22Rv1 (cell line): Measurements from ENCODE around the gene LRRC56.

Experiments
- H3K27ac ChIP-seq: fragments of 450-650 bp; 2 replicates; pipeline ENCODE4 v1.5.1; 2017
- CTCF ChIP-seq: fragments of 450-650 bp; IDR thresholded peaks from 2 replicates; pipeline ENCODE4 v1.5.1; 2017; ENCODE audit warnings: mild to moderate bottlenecking
- ZFX ChIP-seq: fragments of 450-650 bp; IDR thresholded peaks from 2 replicates; pipeline ENCODE4 v1.6.1; 2017; ENCODE audit warnings: antibody characterized with exemption, borderline replicate concordance

The LRRC56 gene

GRCh38 chr11:559712-560304 lies 22.5 kb downstream of the LRRC56 start:
- TF ChIP-seq CTCF, result no peak
- TF ChIP-seq ZFX, result no peak
- peak overlapping the region; percentile 98 for H3K27ac ChIP-seq

DNA sequence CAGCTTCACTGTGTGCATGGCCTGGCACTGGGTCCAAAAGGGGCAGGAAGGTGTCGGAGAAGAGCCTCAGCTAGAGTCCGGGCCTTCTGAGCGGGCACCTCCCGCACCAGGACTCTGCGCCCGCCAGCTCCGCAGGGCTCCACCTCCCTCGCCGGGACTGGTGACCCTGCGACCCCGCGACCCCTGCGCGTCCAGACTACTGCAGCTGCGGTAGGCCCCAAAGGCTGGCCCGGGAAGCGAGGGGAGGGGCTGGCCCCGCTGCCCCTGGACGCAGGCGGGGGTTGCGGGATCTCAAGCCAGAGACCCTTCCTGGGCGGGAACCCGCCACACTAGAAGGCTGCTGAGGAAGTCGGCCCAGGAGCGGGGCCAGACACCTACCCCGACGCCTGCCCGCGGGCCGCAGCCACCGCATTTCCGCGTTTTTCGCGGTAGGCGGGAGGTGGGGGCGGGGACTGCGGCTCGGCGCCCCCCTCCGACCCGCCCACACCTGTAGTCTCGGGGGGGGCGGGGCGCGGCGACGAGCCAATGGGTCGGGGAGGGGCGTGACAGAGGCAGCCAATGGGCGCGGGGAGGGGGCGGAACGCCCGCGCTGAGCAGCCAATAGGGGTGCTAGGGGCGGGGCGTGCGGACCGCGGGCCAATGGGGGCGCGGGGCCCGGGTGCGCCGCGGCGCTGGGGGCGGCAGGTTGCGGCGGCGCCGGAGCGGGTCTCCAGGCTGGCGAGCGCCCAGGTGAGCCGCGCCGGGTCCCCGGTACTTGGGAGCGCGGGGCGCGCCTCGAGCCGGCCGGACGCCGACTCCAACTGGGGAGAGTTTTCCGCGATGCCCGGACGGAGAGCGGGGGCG lies 23.2 kb downstream of the LRRC56 start, which contains the start of the genes LMNTD2 and RASSF7:
TSS of gene LMNTD2 (minus strand) at position 434 of the 843 bp plus-strand sequence. CDS start at position 412, 22 bp downstream.
TSS of gene RASSF7 (plus strand) at position 666 of the 843 bp plus-strand sequence. CDS start 799 bp downstream, outside the sequence.
- no peak for TF ChIP-seq ZFX
- TF ChIP-seq CTCF, result no peak
- peak within 1 kb of the TSS; percentile 98 for H3K27ac ChIP-seq

- peak overlapping the region; percentile 98 for H3K27ac ChIP-seq
- TF ChIP-seq ZFX (no peak), CTCF (no peak)
These were observed 24.0 kb downstream of the LRRC56 start for GRCh38 chr11:561148-562003.

GRCh38 chr11:562046-562645 lies 24.8 kb downstream of the LRRC56 start:
- no peak for TF ChIP-seq CTCF
- no peak for TF ChIP-seq ZFX
- peak overlapping the region; percentile 98 for H3K27ac ChIP-seq

DNA sequence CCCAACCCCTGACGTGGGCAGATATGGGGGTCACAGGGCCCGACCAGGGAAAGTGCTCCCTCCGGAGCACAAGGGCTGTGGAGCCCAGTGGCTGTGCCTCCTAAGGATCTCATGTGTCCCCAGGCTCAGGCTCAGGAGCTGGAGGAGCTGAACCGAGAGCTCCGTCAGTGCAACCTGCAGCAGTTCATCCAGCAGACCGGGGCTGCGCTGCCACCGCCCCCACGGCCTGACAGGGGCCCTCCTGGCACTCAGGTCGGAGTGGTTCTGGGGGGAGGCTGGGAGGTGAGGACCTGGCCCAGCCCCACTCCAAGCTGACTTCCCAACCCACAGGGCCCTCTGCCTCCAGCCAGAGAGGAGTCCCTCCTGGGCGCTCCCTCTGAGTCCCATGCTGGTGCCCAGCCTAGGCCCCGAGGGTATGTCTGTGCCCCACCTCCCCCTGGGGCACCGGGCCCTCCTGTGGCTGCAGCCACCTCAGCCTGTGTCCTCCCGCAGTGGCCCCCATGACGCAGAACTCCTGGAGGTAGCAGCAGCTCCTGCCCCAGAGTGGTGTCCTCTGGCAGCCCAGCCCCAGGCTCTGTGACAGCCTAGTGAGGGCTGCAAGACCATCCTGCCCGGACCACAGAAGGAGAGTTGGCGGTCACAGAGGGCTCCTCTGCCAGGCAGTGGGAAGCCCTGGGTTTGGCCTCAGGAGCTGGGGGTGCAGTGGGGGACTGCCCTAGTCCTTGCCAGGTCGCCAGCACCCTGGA lies 25.9 kb downstream of the LRRC56 start:
- no peak for TF ChIP-seq ZFX
- no peak for TF ChIP-seq CTCF
- H3K27ac ChIP-seq, result peak overlapping the region; percentile 98
